ENCODE results near the gene MEIOSIN. TPM values are rescaled to one million over a fixed set of nuclear protein-coding genes. Genes with fewer than 3 reads are reported as not detected.

Gene MEIOSIN
- total and polyA plus RNA-seq, 2 of the 4 experiments (the other 2 are of a cell fraction): not detected

DNA sequence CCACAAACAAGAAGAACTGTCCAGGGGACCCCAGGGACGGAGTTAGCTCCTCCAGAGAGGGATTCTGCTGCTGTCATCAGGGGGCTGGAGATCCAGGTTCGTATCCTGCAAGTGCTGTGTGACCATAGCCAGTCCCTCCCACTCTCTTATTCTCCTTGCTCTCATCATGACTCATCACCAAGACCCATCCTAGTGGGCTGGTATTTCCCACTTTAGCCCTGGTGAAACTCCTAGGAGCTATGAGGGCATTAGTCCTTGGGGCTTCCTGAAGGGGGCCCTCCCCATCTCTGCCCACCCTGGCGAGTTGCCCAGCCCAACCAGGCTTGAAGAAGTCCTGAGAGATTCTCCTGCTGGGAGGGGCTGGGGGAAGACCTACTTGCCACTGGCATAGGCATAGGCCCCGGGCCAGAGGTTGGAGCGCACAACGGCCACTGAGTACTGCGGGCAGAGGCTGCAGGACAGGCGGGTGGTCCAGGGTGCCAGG lies 66.9 kb downstream of the MEIOSIN start:
- Histone ChIP-seq H2BK15ac (ENCODE audit: low read depth, low read length) (no peak overlapping the region), H3K23ac (ENCODE audit: low read depth, low read length) (no peak overlapping the region), H3K9me1 (ENCODE audit: insufficient read depth, low read length) (no peaks in the 10 kb centered on the region), H3K4me3 (ENCODE audit: insufficient read depth, low read depth, low read length) (no peak overlapping the region), H3K27me3 (ENCODE audit: control insufficient read depth, insufficient read depth, low read length) (no peaks in the 10 kb centered on the region), H4K91ac (ENCODE audit: insufficient read depth, low read depth, low read length) (no peak overlapping the region; the same call in 1 of the 2 replicates), H3K4me1 (ENCODE audit: control insufficient read depth, insufficient read depth, low read length) (peaks cover 8% of the 10 kb centered on the region), H4K5ac (ENCODE audit: low read depth, low read length) (no peak overlapping the region), H3K14ac (replicated peaks; ENCODE audit: low read depth, low read length) (no peak overlapping the region), H3K36me3 (ENCODE audit: control insufficient read depth, insufficient read depth, low read length) (no peaks in the 10 kb centered on the region), H2AK9ac (replicated peaks; ENCODE audit: low read depth, low read length, poor library complexity) (peak overlapping the region; percentile 91), H4K20me1 (ENCODE audit: insufficient read depth, low read length) (no peaks in the 10 kb centered on the region), H3K4me2 (ENCODE audit: low read depth, low read length) (no peak overlapping the region), H3K56ac (ENCODE audit: extremely low read depth, insufficient read depth, low read length) (no peak overlapping the region), H2AFZ (replicated peaks; ENCODE audit: low read length, poor library complexity) (peak overlapping the region; percentile 69), H3K9ac (ENCODE audit: low read depth, low read length) (no peak overlapping the region), H2BK20ac (ENCODE audit: low read depth, low read length) (peak overlapping the region; percentile 52), H2BK120ac (ENCODE audit: low read depth, low read length) (peak overlapping the region; percentile 26; the same call in 1 of the 2 replicates), H3K27ac (ENCODE audit: insufficient read depth, low read length) (no peak overlapping the region), H2AK5ac (ENCODE audit: low read depth, low read length) (peak overlapping the region; percentile 61; the same call in 1 of the 2 replicates), H4K8ac (ENCODE audit: low read depth in 2 of 2, low read length in 2 of 2) (peak overlapping the region in 1 of 2 experiments; percentile 30; a peak in 1 of 4 replicates), H3K18ac (ENCODE audit: low read depth, low read length) (no peak overlapping the region), H3K4ac (ENCODE audit: low read depth, low read length) (peak overlapping the region; percentile 53), H3K9me3 (ENCODE audit: control insufficient read depth, insufficient read depth, low read length) (no peaks in the 10 kb centered on the region), H2BK5ac (ENCODE audit: low read depth, low read length, poor library complexity, severe bottlenecking) (peak overlapping the region; percentile 17), H3K79me1 (ENCODE audit: low read depth in 1 of 2, low read length in 2 of 2) (0 out of 4 replicates have a peak, but pooled peaks cover 0 to 5% of the 10 kb centered on the region in 2 experiments)
- intact Hi-C loops (cut with micrococcal nuclease) (no loop called here), in situ Hi-C loops (cut with MboI; ENCODE audit: low sequenced_read_pairs) (no loop called here), dilution Hi-C loops (cut with HindIII; ENCODE audit: low sequenced_read_pairs, unreplicated experiment) (no loop called here)
- no TSS peak for BruUV-seq (replicated peaks)
- ChIA-PET POLR2A (ENCODE audit: unreplicated experiment) (interaction anchor here (0.5 kb wide), 1 partner anchor 31 kb away, joined by 3 read pairs; no protein-coding TSS in a partner anchor), CTCF (interaction anchor here (0.9 to 2.3 kb wide), 5 partner anchors 10 to 30 kb away, joined by 3 to 24 read pairs (median 6); partner anchors contain the start of genes DMPK and SIX5)
- DNase-seq (peak; percentile 71), ATAC-seq (ENCODE audit: low read depth) (peak; percentile 74)
- TF ChIP-seq MAZ (IDR thresholded peaks at IDR 0.05; ENCODE audit: borderline replicate concordance, low read depth, low read length) (no peak), NFE2L2 (IDR thresholded peaks at IDR 0.05; ENCODE audit: low read depth, low read length) (peak; percentile 53; the same call in 1 of the 2 replicates), FOS (IDR thresholded peaks at IDR 0.05; ENCODE audit: low read depth, low read length) (peak; percentile 72), RAD21 (IDR thresholded peaks at IDR 0.05; ENCODE audit: low read length) (no peak)
- TF ChIP-seq, protein P1, sequence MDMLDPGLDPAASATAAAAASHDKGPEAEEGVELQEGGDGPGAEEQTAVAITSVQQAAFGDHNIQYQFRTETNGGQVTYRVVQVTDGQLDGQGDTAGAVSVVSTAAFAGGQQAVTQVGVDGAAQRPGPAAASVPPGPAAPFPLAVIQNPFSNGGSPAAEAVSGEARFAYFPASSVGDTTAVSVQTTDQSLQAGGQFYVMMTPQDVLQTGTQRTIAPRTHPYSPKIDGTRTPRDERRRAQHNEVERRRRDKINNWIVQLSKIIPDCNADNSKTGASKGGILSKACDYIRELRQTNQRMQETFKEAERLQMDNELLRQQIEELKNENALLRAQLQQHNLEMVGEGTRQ (IDR thresholded peaks at IDR 0.05; ENCODE audit: low read depth, low read length): no peak
- WGBS, 2 experiments (ENCODE audit: extremely low coverage in 2 of 2, insufficient read length in 1 of 2): 79% methylated on average over 2 of the region's 8 CpGs; no CpG with 5 or more reads in 1 of the 2 experiments
